ENCODE results near the gene GNAT1. TPM values are rescaled to one million over a fixed set of nuclear protein-coding genes. Genes with fewer than 3 reads are reported as not detected.
A peak's percentile ranks its signal among the peaks of the same experiment; 100 is the strongest.

Gene GNAT1
- total and polyA plus RNA-seq, 2 of the 13 experiments (the other 11 are each of a cell fraction or from before 2014, with no cell fraction given), result 0.15 TPM; not detected in 1

GRCh38 chr3:50227390-50228183, 36.2 kb downstream of the GNAT1 start (continued):
- TF ChIP-seq FOXO4 (CRISPR knock-in tag; conservative IDR thresholded peaks at IDR 0.05), result no peak
- TF ChIP-seq KDM2A (CRISPR knock-in tag; IDR thresholded peaks at IDR 0.05; ENCODE audit: borderline replicate concordance, low read depth), result peak; percentile 94
- peak; percentile 44; the same call in 1 of the 2 replicates for TF ChIP-seq ETV6 (CRISPR knock-in tag; conservative IDR thresholded peaks at IDR 0.05)
- TF ChIP-seq PITX1 (CRISPR knock-in tag; IDR thresholded peaks at IDR 0.05), result peak; percentile 62; the same call in 1 of the 2 replicates
- TF ChIP-seq THAP7 (CRISPR knock-in tag; IDR thresholded peaks at IDR 0.05), result no peak
- no peak for TF ChIP-seq ZNF674 (CRISPR knock-in tag; IDR thresholded peaks at IDR 0.05; ENCODE audit: low read depth)
- no peak for TF ChIP-seq FIP1L1 (IDR thresholded peaks at IDR 0.05; ENCODE audit: borderline replicate concordance, insufficient read depth, low read depth, low read length)
- TF ChIP-seq DPF2 (CRISPR knock-in tag; IDR thresholded peaks at IDR 0.05; ENCODE audit: borderline replicate concordance, low read depth), result no peak
- peak; percentile 50; the same call in 1 of the 2 replicates for TF ChIP-seq MXD1 (CRISPR knock-in tag; IDR thresholded peaks at IDR 0.05)
- no peak for TF ChIP-seq DBP (CRISPR knock-in tag; IDR thresholded peaks at IDR 0.05; ENCODE audit: not compliant biosample characterization)
- TF ChIP-seq ZFP1 (CRISPR knock-in tag; IDR thresholded peaks at IDR 0.05), result peak; percentile 64; the same call in 1 of the 2 replicates
- 0 out of 2 replicates have a peak, but pooled peaks have one; percentile 47 for TF ChIP-seq ZMAT3 (CRISPR knock-in tag; conservative IDR thresholded peaks at IDR 0.05)
- TF ChIP-seq GZF1 (CRISPR knock-in tag; IDR thresholded peaks at IDR 0.05), result 0 out of 2 replicates have a peak, but pooled peaks have one; percentile 29
- peak; percentile 72; the same call in 1 of the 2 replicates for TF ChIP-seq TIGD3 (CRISPR knock-in tag; IDR thresholded peaks at IDR 0.05; ENCODE audit: borderline replicate concordance)
- TF ChIP-seq ZNF329 (CRISPR knock-in tag; IDR thresholded peaks at IDR 0.05; ENCODE audit: low read depth), result 0 out of 2 replicates have a peak, but pooled peaks have one; percentile 65
- TF ChIP-seq FOXA3 (CRISPR knock-in tag; IDR thresholded peaks at IDR 0.05), result peak; percentile 45
- peak; percentile 95 for TF ChIP-seq HNRNPK (IDR thresholded peaks at IDR 0.05; ENCODE audit: low read depth, low read length, poor library complexity, severe bottlenecking)
- peak; percentile 72; the same call in 1 of the 2 replicates for TF ChIP-seq PCBP1 (IDR thresholded peaks at IDR 0.05; ENCODE audit: borderline replicate concordance, low read depth, low read length)
- TF ChIP-seq ZNF501 (CRISPR knock-in tag; IDR thresholded peaks at IDR 0.05), result peak; percentile 85
- no peak for TF ChIP-seq TMF1 (CRISPR knock-in tag; IDR thresholded peaks at IDR 0.05; ENCODE audit: low read depth)
- peak; percentile 94 for TF ChIP-seq THAP11 (CRISPR knock-in tag; IDR thresholded peaks at IDR 0.05)
- peak; percentile 63; the same call in 1 of the 2 replicates for TF ChIP-seq ZNF335 (CRISPR knock-in tag; IDR thresholded peaks at IDR 0.05)
- no peak for TF ChIP-seq PAF1 (CRISPR knock-in tag; IDR thresholded peaks at IDR 0.05)
- TF ChIP-seq ZNF605 (CRISPR knock-in tag; IDR thresholded peaks at IDR 0.05), result peak; percentile 50
- TF ChIP-seq ZNF652 (CRISPR knock-in tag; IDR thresholded peaks at IDR 0.05; ENCODE audit: borderline replicate concordance, low read depth), result peak; percentile 12; the same call in 1 of the 2 replicates

All from HepG2 (cell line).